Activated B cell treated with CpG ODN at 0.5 μM for 24 hours (primary cell): ENCODE data around the gene LIFR. TPM values are rescaled to one million over a fixed set of nuclear protein-coding genes. Genes with fewer than 3 reads are reported as not detected.

Experiments
- ATAC-seq: fragments of 200-7000 bp; cut with Tn5 transposase; one replicate; pipeline ENCODE4 v1.10.0; 2021; ENCODE audit warnings: low read depth, mild to moderate bottlenecking, moderate library complexity
- CTCF ChIA-PET: fragments of 350-600 bp; sonication (Branson Sonifier 250); formaldehyde crosslinking; loops from one replicate; lab custom pipeline; 2021; ENCODE audit warnings: antibody characterized with exemption; lab: Charles Lee
- POLR2A ChIA-PET: fragments of 350-600 bp; sonication (Branson Sonifier 250); formaldehyde crosslinking; loops from one replicate; lab custom pipeline; 2021; ENCODE audit warnings: antibody characterized with exemption; lab: Charles Lee
- DNase-seq: peaks from one replicate; pipeline ENCODE4 v3.0.0; 2022
- H3K27ac Mint-ChIP-seq: one replicate; pipeline ENCODE4 v1.8.0; 2020; ENCODE audit warnings: mixed read lengths
- H3K27me3 Mint-ChIP-seq: one replicate; pipeline ENCODE4 v1.8.0; 2021; ENCODE audit warnings: mixed read lengths
- H3K36me3 Mint-ChIP-seq: one replicate; pipeline ENCODE4 v1.8.0; 2021; ENCODE audit warnings: low read depth, mixed read lengths
- H3K4me1 Mint-ChIP-seq: one replicate; pipeline ENCODE4 v1.8.0; 2021; ENCODE audit warnings: mixed read lengths
- H3K4me3 Mint-ChIP-seq: one replicate; pipeline ENCODE4 v1.8.0; 2020; ENCODE audit warnings: mild to moderate bottlenecking, mixed read lengths
- H3K9me3 Mint-ChIP-seq: one replicate; pipeline ENCODE4 v1.8.0; 2020; ENCODE audit warnings: mixed read lengths
- CTCF ChIP-seq: fragments of 200-600 bp; IDR thresholded peaks from one replicate; pipeline ENCODE4 v1.8.0; 2022; ENCODE audit warnings: antibody characterized with exemption, mild to moderate bottlenecking
- intact Hi-C: fragments of 100-400 bp; cut with micrococcal nuclease; formaldehyde crosslinking; loops from one replicate; pipeline ENCODE4 v1.15.1; 2024
- total RNA-seq: library from RNA; stranded (reverse); gene quantifications from 2 replicates; pipeline ENCODE4 v1.2.3, GENCODE V29; 2022

The LIFR gene
- total RNA-seq, 1 donor from 2014 or later = not detected

- Mint-ChIP-seq H3K4me3 (no peak overlapping the region), H3K4me1 (no peaks in the 10 kb centered on the region), H3K9me3 (no peaks in the 10 kb centered on the region), H3K27ac (no peak overlapping the region), H3K27me3 (peaks cover 30% of the 10 kb centered on the region), H3K36me3 (no peaks in the 10 kb centered on the region)
- no peak for DNase-seq
- no peak for ATAC-seq
- ChIA-PET POLR2A (no interaction called here), CTCF (no interaction called here)
- TF ChIP-seq CTCF = no peak
- intact Hi-C loops = no loop called here
These were observed 62.3 kb downstream of the LIFR start for GRCh38 chr5:38494175-38494574.

GRCh38 chr5:38483805-38484398 is 72.5 kb downstream of the LIFR start:
- no peak overlapping the region for H3K27ac Mint-ChIP-seq
- CTCF ChIA-PET = no interaction called here
- no peaks in the 10 kb centered on the region for H3K36me3 Mint-ChIP-seq
- no peaks in the 10 kb centered on the region for H3K4me1 Mint-ChIP-seq
- DNase-seq = no peak
- peaks cover 47% of the 10 kb centered on the region for H3K27me3 Mint-ChIP-seq
- POLR2A ChIA-PET = no interaction called here
- H3K4me3 Mint-ChIP-seq = no peak overlapping the region
- no peak for TF ChIP-seq CTCF
- no peaks in the 10 kb centered on the region for H3K9me3 Mint-ChIP-seq
- intact Hi-C loops = no loop called here
- no peak for ATAC-seq

GRCh38 chr5:38479315-38479904 is 77.0 kb downstream of the LIFR start:
- H3K27me3 Mint-ChIP-seq = peaks cover 33% of the 10 kb centered on the region

GRCh38 chr5:38478878-38479277 is 77.6 kb downstream of the LIFR start:
- Mint-ChIP-seq H3K4me3 (no peak overlapping the region), H3K9me3 (no peaks in the 10 kb centered on the region), H3K36me3 (no peaks in the 10 kb centered on the region), H3K27ac (no peak overlapping the region), H3K4me1 (no peaks in the 10 kb centered on the region), H3K27me3 (peaks cover 30% of the 10 kb centered on the region)
- DNase-seq (no peak), ATAC-seq (no peak)
- ChIA-PET CTCF (interaction anchor here (0.8 kb wide), 1 partner anchor 37 kb away, joined by 3 read pairs; no protein-coding TSS in a partner anchor), POLR2A (no interaction called here)
- intact Hi-C loops = no loop called here
- no peak for TF ChIP-seq CTCF

More at GRCh38 chr5:38479315-38479904, 77.0 kb downstream of the LIFR start:
- H3K4me3 Mint-ChIP-seq = no peak overlapping the region
- H3K4me1 Mint-ChIP-seq = no peaks in the 10 kb centered on the region
- TF ChIP-seq CTCF = no peak
- no peaks in the 10 kb centered on the region for H3K36me3 Mint-ChIP-seq
- DNase-seq = no peak
- H3K27ac Mint-ChIP-seq = no peak overlapping the region
- no peak for ATAC-seq
- intact Hi-C loops = no loop called here
- ChIA-PET CTCF (interaction anchor here (0.8 kb wide), 1 partner anchor 38 kb away, joined by 3 read pairs; no protein-coding TSS in a partner anchor), POLR2A (no interaction called here)
- H3K9me3 Mint-ChIP-seq = no peaks in the 10 kb centered on the region

- Mint-ChIP-seq H3K36me3 (no peaks in the 10 kb centered on the region), H3K27ac (no peak overlapping the region), H3K4me1 (no peaks in the 10 kb centered on the region), H3K27me3 (peaks cover 34% of the 10 kb centered on the region), H3K4me3 (no peak overlapping the region), H3K9me3 (no peaks in the 10 kb centered on the region)
- intact Hi-C loops = no loop called here
- POLR2A ChIA-PET = no interaction called here
- TF ChIP-seq CTCF = no peak
- CTCF ChIA-PET = no interaction called here
- DNase-seq (no peak), ATAC-seq (no peak)
These were observed 78.3 kb downstream of the LIFR start for GRCh38 chr5:38478166-38478565.
